ENCODE data around the gene RBM17. TPM values are rescaled to one million over a fixed set of nuclear protein-coding genes. Genes with fewer than 3 reads are reported as not detected.

RBM17 gene
- total and polyA plus RNA-seq, 4 donors = 16.5 to 44.8 (median 34.1) TPM

- peaks cover 0 to 2% (median under 1%) of the 10 kb centered on the region in 4 donors for H3K4me1 ChIP-seq (ENCODE audit: control insufficient read depth in 4 of 4, insufficient read depth in 4 of 4, low read length in 3 of 4)
- no peaks in the 10 kb centered on the region for H3K9me3 ChIP-seq (ENCODE audit: control insufficient read depth in 4 of 4, low read length in 3 of 4)
- H3K4me3 ChIP-seq (ENCODE audit: low read depth in 1 of 3, low read length in 3 of 3) = no peak overlapping the region
- H3K9ac ChIP-seq (ENCODE audit: low read depth in 1 of 2, low read length in 2 of 2) = no peak overlapping the region
- no peak overlapping the region for H3K27ac ChIP-seq (ENCODE audit: low read depth in 1 of 2, low read length in 2 of 2)
- WGBS = 85% methylated on average over 7 of the region's 7 CpGs
- no peaks in the 10 kb centered on the region for H3K27me3 ChIP-seq (ENCODE audit: control insufficient read depth in 4 of 4, insufficient read depth in 4 of 4, low read length in 3 of 4)
- no peak for DNase-seq (ENCODE audit: low spot score)
- H3K36me3 ChIP-seq (ENCODE audit: control insufficient read depth in 4 of 4, insufficient read depth in 3 of 4, low read depth in 1 of 4, low read length in 3 of 4) = peaks cover 15 to 67% (median 52%) of the 10 kb centered on the region in 4 donors
- TF ChIP-seq NR2F2 (IDR thresholded peaks at IDR 0.05) (no peak), CTCF (IDR thresholded peaks at IDR 0.05; ENCODE audit: low read depth, low read length, missing input control) (no peak), MAX (IDR thresholded peaks at IDR 0.05) (no peak), FOXA2 (IDR thresholded peaks at IDR 0.05) (no peak), RAD21 (IDR thresholded peaks at IDR 0.05) (no peak), HNF4G (IDR thresholded peaks at IDR 0.05) (no peak), FOXA1 (IDR thresholded peaks at IDR 0.05) (no peak), SP1 (IDR thresholded peaks at IDR 0.05) (no peak), REST (IDR thresholded peaks at IDR 0.05) (no peak), HNF4A (conservative IDR thresholded peaks at IDR 0.05) (no peak), YY1 (IDR thresholded peaks at IDR 0.05) (no peak), ZBTB33 (IDR thresholded peaks at IDR 0.05) (no peak), ATF3 (IDR thresholded peaks at IDR 0.05) (no peak)
These were observed 20.6 kb downstream of the RBM17 start for GRCh38 chr10:6109444-6109775.

- DNase-seq (ENCODE audit: low spot score) = no peak
- TF ChIP-seq REST (IDR thresholded peaks at IDR 0.05) = no peak
- no peak for TF ChIP-seq FOXA2 (IDR thresholded peaks at IDR 0.05)
- WGBS = 84% methylated on average over 5 of the region's 5 CpGs
- H3K9me3 ChIP-seq (ENCODE audit: control insufficient read depth in 4 of 4, low read length in 3 of 4) = no peaks in the 10 kb centered on the region
- H3K27ac ChIP-seq (ENCODE audit: low read depth in 1 of 2, low read length in 2 of 2) = no peak overlapping the region
- H3K4me3 ChIP-seq (ENCODE audit: low read depth in 1 of 3, low read length in 3 of 3) = no peak overlapping the region
- no peak overlapping the region for H3K9ac ChIP-seq (ENCODE audit: low read depth in 1 of 2, low read length in 2 of 2)
- peaks cover 15 to 68% (median 57%) of the 10 kb centered on the region in 4 donors for H3K36me3 ChIP-seq (ENCODE audit: control insufficient read depth in 4 of 4, insufficient read depth in 3 of 4, low read depth in 1 of 4, low read length in 3 of 4)
- H3K4me1 ChIP-seq (ENCODE audit: control insufficient read depth in 4 of 4, insufficient read depth in 4 of 4, low read length in 3 of 4) = peaks cover 0 to 5% (median 3%) of the 10 kb centered on the region in 4 donors
- H3K27me3 ChIP-seq (ENCODE audit: control insufficient read depth in 4 of 4, insufficient read depth in 4 of 4, low read length in 3 of 4) = no peaks in the 10 kb centered on the region
These were observed 21.3 kb downstream of the RBM17 start for GRCh38 chr10:6110136-6110535.
